GM12875 (cell line): ENCODE measurements around the gene ANKLE1.

Experiments
- H3K4me3 ChIP-seq: one replicate; pipeline ENCODE4 v1.5.1; 2011; ENCODE audit warnings: low read depth, low read length, control low read depth
- TF ChIP-seq, protein P1 (sequence below): IDR thresholded peaks from 2 replicates; pipeline ENCODE4 v1.5.1; 2011; ENCODE audit warnings: low read depth, mild to moderate bottlenecking, control low read depth, inconsistent platforms, low read length, moderate library complexity, borderline replicate concordance; ENCODE audit not compliant: insufficient read depth

Gene ANKLE1

DNA sequence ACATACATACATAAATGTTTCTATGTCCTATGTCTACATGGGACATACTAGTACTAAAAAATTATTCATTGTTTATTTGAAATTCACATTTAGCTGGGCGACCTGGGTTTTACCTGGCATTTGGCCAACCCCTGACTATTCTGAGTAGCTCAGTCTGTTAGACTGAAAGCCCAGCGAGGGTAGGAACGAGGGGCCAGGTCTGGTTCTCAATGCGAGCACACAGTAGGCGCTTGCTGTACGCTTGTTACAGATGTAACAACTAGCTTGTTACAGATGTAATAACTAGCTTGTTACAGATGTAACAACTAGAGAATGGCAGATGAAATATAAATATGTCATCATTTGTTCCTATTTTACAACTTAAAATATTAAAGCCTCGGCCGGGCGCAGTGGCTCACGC is 53.9 kb downstream of the ANKLE1 start:
- TF ChIP-seq, protein P1, sequence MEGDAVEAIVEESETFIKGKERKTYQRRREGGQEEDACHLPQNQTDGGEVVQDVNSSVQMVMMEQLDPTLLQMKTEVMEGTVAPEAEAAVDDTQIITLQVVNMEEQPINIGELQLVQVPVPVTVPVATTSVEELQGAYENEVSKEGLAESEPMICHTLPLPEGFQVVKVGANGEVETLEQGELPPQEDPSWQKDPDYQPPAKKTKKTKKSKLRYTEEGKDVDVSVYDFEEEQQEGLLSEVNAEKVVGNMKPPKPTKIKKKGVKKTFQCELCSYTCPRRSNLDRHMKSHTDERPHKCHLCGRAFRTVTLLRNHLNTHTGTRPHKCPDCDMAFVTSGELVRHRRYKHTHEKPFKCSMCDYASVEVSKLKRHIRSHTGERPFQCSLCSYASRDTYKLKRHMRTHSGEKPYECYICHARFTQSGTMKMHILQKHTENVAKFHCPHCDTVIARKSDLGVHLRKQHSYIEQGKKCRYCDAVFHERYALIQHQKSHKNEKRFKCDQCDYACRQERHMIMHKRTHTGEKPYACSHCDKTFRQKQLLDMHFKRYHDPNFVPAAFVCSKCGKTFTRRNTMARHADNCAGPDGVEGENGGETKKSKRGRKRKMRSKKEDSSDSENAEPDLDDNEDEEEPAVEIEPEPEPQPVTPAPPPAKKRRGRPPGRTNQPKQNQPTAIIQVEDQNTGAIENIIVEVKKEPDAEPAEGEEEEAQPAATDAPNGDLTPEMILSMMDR: no peak
- H3K4me3 ChIP-seq: no peak overlapping the region
